Measurements from ENCODE around the gene IVD.

DNA sequence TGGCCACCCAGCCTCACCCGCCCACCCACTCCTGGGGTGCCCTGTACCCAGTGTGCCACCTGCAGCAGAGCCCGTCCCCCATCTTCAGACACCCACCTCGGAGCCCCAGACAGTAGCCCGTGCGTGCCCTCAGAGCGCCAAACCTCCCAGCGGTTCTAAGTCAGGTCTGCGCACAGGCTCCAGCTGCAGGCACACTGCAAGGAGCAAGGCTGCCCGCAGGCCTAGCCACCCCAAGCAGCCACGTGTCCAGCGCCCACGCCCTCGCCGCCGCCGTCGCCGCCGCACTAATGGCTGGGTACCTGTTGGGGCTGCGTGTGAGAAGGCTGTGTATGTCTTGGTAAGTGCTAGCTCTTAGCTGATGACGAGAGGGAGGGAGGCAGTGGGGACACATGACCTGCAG, 56.4 kb downstream of the IVD start:
- no peak for TF ChIP-seq TAF1 (IDR thresholded peaks at IDR 0.05; ENCODE audit: low read depth, low read length)
- TF ChIP-seq POLR2A (IDR thresholded peaks at IDR 0.05; ENCODE audit: low read depth, low read length) = no peak
- TF ChIP-seq POLR2AphosphoS5 (IDR thresholded peaks at IDR 0.05; ENCODE audit: low read depth, low read length) = no peak

Measured in GM12891 (cell line).